ENCODE measurements around the gene DLGAP1. TPM values are rescaled to one million over a fixed set of nuclear protein-coding genes. Genes with fewer than 3 reads are reported as not detected.

Gene DLGAP1
- polyA plus RNA-seq, 1 of the 3 experiments (the other 2 are of a cell fraction), result not detected

GRCh38 chr18:3902676-3903075, 552.4 kb downstream of the DLGAP1 start:
- H3K27ac ChIP-seq (ENCODE audit: low read depth in 2 of 2, low read length in 1 of 2), result no peak overlapping the region
- TF ChIP-seq MAX (IDR thresholded peaks at IDR 0.05; ENCODE audit: low read depth) (no peak), FOSL2 (IDR thresholded peaks at IDR 0.05; ENCODE audit: borderline replicate concordance, low read depth) (no peak), FOXJ3 (CRISPR knock-in tag; IDR thresholded peaks at IDR 0.05) (no peak), NFIC (IDR thresholded peaks at IDR 0.05; ENCODE audit: borderline replicate concordance) (no peak)
- H3K36me3 ChIP-seq (replicated peaks in 1 of 2; ENCODE audit: control insufficient read depth in 1 of 2, insufficient read depth in 2 of 2, low read length in 1 of 2), result no peaks in the 10 kb centered on the region
- no peaks in the 10 kb centered on the region for H3F3A ChIP-seq (replicated peaks; ENCODE audit: insufficient read depth)
- no peak for DNase-seq
- ChIA-PET CTCF (no interaction called here), POLR2A (no interaction called here)
- no peak overlapping the region for H2AFZ ChIP-seq (ENCODE audit: low read depth)
- no peaks in the 10 kb centered on the region for H4K20me1 ChIP-seq (ENCODE audit: insufficient read depth)
- no peak overlapping the region for H3K4me3 ChIP-seq (ENCODE audit: low read depth in 2 of 2, low read length in 1 of 2)
- H3K4me1 ChIP-seq (ENCODE audit: control insufficient read depth in 1 of 2, insufficient read depth in 2 of 2, low read depth in 1 of 2, low read length in 1 of 2), result no peaks in the 10 kb centered on the region
- no peak overlapping the region for H3K4me2 ChIP-seq
- 14% methylated on average over 2 of the region's 2 CpGs for WGBS (ENCODE audit: low lambda C conversion rate)
- no peaks in the 10 kb centered on the region for H3K9me3 ChIP-seq
- H3K9ac ChIP-seq, result no peak overlapping the region
- H3K27me3 ChIP-seq (ENCODE audit: insufficient read depth), result peaks cover 7% of the 10 kb centered on the region
- no peaks in the 10 kb centered on the region for H3K79me2 ChIP-seq (ENCODE audit: insufficient read depth)
- H3K9me2 ChIP-seq, result no peaks in the 10 kb centered on the region

GRCh38 chr18:3901811-3902210, 553.3 kb downstream of the DLGAP1 start:
- no peaks in the 10 kb centered on the region for H3K9me3 ChIP-seq
- peaks cover 7% of the 10 kb centered on the region for H3K27me3 ChIP-seq (ENCODE audit: insufficient read depth)
- no peaks in the 10 kb centered on the region for H3F3A ChIP-seq (replicated peaks; ENCODE audit: insufficient read depth)
- CTCF ChIA-PET, result no interaction called here
- H3K79me2 ChIP-seq (ENCODE audit: insufficient read depth), result no peaks in the 10 kb centered on the region
- no peaks in the 10 kb centered on the region for H3K36me3 ChIP-seq (replicated peaks in 1 of 2; ENCODE audit: control insufficient read depth in 1 of 2, insufficient read depth in 2 of 2, low read length in 1 of 2)
- no peaks in the 10 kb centered on the region for H3K4me1 ChIP-seq (ENCODE audit: control insufficient read depth in 1 of 2, insufficient read depth in 2 of 2, low read depth in 1 of 2, low read length in 1 of 2)
- POLR2A ChIA-PET, result no interaction called here
- 14% methylated on average over 2 of the region's 2 CpGs for WGBS (ENCODE audit: low lambda C conversion rate)
- H3K27ac ChIP-seq (ENCODE audit: low read depth in 2 of 2, low read length in 1 of 2), result no peak overlapping the region
- no peak for DNase-seq
- no peak overlapping the region for H3K4me3 ChIP-seq (ENCODE audit: low read depth in 2 of 2, low read length in 1 of 2)
- H3K4me2 ChIP-seq, result no peak overlapping the region
- no peak overlapping the region for H3K9ac ChIP-seq
- TF ChIP-seq SIN3A (IDR thresholded peaks at IDR 0.05; ENCODE audit: borderline replicate concordance, low read depth, low read length) (no peak), RAD21 (IDR thresholded peaks at IDR 0.05; ENCODE audit: low read length) (no peak), RCOR1 (IDR thresholded peaks at IDR 0.05; ENCODE audit: low read length) (no peak), SMC3 (IDR thresholded peaks at IDR 0.05; ENCODE audit: low read depth, low read length) (no peak), PBX3 (IDR thresholded peaks at IDR 0.05) (no peak), REST (IDR thresholded peaks at IDR 0.05; ENCODE audit: low read depth, low read length) (no peak), TEAD4 (IDR thresholded peaks at IDR 0.05; ENCODE audit: borderline replicate concordance, insufficient read depth) (no peak), ZBTB33 (IDR thresholded peaks at IDR 0.05; ENCODE audit: borderline replicate concordance, low read depth) (no peak), EP300 (IDR thresholded peaks at IDR 0.05; ENCODE audit: borderline replicate concordance in 1 of 2, low read depth in 1 of 2, low read length in 1 of 2) (no peak), ELF1 (IDR thresholded peaks at IDR 0.05) (no peak), NFIC (IDR thresholded peaks at IDR 0.05; ENCODE audit: borderline replicate concordance) (no peak), TCF12 (IDR thresholded peaks at IDR 0.05) (no peak), FOXJ3 (CRISPR knock-in tag; IDR thresholded peaks at IDR 0.05) (no peak), USF2 (IDR thresholded peaks at IDR 0.05; ENCODE audit: borderline replicate concordance, low read depth, low read length) (no peak)
- no peak overlapping the region for H2AFZ ChIP-seq (ENCODE audit: low read depth)
- H3K9me2 ChIP-seq, result no peaks in the 10 kb centered on the region
- H4K20me1 ChIP-seq (ENCODE audit: insufficient read depth), result no peaks in the 10 kb centered on the region
